ENCODE measurements around the gene CTNNA3.

DNA sequence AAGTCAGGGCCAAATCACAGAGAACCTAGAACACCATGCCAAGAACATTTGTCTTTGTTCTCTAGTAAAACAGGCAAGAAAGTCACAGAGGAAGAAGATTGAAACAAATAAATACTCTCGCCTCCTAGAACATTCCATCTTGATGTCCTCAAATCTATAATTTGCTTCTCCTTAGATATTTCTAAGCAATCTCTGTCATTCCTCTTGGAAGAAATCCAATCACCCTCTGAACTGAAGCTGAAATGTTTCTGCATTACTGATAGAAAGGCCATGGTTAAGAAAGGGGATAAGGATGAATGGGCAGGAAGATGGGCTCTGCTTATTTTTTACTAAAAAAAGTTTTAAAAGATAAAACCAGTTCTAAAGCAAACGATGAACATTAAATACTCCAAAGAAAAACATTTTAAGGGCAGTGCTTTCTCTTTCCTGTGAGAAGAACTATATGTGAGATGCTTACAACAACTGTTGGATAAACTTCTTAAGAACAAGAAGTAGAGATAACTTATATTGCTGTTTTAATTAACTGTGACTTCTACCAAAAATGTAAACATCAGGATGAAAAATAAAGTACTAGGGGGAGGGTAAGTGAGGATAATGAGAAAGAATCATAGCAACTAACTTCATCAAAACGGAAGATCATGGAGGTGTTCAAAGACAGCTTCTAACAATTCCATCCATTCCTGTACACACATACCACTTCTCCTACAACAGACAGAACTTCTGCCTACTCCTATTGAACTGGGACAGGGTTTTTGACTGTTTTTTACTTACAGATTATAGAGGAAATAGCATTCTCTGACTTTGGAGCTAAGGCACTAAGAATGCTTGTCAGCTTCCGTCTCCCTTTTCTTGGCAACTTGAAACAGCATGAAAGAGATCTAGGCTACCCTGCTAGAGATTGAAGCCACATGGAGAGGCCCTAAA is 923.2 kb downstream of the CTNNA3 start:
- TF ChIP-seq, protein P1, sequence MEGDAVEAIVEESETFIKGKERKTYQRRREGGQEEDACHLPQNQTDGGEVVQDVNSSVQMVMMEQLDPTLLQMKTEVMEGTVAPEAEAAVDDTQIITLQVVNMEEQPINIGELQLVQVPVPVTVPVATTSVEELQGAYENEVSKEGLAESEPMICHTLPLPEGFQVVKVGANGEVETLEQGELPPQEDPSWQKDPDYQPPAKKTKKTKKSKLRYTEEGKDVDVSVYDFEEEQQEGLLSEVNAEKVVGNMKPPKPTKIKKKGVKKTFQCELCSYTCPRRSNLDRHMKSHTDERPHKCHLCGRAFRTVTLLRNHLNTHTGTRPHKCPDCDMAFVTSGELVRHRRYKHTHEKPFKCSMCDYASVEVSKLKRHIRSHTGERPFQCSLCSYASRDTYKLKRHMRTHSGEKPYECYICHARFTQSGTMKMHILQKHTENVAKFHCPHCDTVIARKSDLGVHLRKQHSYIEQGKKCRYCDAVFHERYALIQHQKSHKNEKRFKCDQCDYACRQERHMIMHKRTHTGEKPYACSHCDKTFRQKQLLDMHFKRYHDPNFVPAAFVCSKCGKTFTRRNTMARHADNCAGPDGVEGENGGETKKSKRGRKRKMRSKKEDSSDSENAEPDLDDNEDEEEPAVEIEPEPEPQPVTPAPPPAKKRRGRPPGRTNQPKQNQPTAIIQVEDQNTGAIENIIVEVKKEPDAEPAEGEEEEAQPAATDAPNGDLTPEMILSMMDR (IDR thresholded peaks at IDR 0.05), result no peak
- no peak for TF ChIP-seq POLR2A (IDR thresholded peaks at IDR 0.05)

Data from lower leg skin (tissue), 3 donors.